Activated CD4-positive, alpha-beta T cell treated with anti-CD3 and anti-CD28 coated beads for 4 hours (primary cell): ENCODE measurements around the gene PVR.
"Not testable (repeated sequence)": the region's sequence is repeated elsewhere in the genome, so short reads cannot be mapped to it uniquely, and the experiment has no call there.

ENCODE experiments used
- DNase-seq, 2 donors: peaks; one replicate each; pipeline ENCODE4 v3.0.0-alpha.2; 2020

The PVR gene

DNA sequence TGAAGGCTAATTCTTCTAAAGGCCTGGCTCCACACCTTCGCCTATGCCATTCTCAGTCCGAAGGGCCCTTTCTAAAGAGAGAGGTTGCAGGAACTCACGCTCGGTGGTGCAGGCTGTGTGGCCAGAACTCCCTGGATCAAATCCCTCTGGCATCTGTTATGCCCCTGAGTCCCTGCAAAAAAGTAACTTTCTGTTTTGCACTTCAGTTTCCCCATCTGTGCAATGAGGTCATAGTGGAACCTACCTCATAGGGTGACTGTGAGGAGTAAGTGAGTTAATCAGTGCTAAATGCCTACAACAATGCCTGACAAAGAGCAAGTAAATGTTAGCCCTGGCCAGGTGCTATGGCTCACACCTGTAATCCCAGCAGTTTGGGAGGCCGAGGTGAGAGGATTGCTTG is 23.0 kb upstream of the PVR start:
- no peak for DNase-seq

DNA sequence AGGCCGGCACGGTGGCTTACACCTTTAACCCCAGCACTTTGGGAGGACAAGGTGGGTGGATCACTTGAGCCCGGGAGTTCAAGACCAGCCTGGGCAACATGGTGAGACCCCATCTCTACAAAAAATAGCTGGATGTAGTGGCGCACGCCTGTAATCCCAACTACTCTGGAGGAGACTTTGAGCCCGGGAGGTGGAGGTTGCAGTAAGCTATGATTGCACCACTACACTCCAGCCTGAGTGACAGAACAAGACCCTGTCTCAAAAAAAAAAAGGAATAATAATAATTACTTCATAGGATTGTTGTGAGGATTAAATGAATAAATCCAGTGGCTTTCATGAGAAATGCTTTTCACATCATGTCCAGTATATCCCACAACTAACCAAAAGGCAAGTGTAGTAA is 22.3 kb upstream of the PVR start:
- DNase-seq: no peak

DNA sequence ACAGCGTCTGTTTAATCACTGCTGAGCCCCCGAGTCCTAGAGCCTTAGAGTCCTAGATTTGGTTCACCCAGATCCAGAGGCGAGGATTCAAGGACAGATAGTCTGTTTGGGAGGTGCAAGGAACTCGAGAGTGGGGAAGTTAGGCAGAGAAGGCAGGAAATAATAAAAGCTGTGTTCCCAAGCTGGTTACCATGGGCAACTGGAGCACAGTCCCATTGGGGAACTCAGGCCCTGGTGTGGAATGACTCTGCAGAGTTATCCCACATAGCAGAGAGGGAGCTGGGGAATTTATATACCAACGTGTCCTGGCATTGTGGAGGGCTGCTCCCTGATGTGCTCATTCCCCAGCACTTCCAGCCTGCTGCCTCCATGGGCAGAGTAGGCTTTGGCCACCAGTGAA is 20.6 kb upstream of the PVR start:
- no peak for DNase-seq

DNA sequence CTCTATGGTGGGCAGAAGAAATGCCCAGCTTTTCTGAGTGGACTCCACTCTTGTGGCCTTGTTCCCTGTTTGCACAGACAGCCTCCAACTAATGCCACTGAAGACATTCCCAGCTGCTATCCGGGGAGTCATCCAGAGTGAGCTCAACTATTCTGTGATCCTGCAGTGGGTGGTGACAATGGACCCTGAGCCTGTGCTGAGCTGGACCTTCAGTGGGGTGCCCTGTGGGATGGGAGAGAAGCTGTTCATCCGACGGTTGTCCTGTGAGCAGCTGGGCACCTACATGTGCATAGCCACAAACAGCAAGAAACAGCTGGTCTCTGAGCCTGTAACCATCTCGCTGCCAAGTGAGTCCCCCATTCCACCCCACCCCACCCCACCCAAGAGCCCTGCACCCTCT is 20.1 kb upstream of the PVR start:
- DNase-seq: no peak

DNA sequence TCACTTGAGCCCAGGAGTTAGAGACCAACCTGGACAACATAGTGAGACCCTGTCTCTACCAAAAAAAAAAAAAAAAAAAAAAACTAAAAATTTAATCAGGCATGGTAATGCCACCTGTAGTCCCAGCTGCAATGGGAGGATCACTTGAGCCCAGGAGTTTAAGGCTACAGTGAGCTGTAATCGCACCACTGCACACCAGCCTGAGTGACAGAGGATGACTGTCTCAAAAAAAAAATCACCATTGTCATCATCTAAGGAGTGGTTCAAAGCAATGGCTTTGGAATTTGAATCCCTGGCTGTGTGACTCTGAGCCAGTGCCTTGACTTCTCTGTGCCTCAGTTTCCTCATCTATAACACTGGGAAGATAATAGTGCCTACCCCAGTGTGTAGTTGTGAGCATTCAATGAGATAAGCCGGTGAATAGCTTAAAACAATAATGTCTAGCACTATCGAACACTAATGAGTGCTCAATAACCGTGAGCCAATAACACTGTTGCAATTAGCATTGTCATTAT is 18.8 kb upstream of the PVR start:
- no peak for DNase-seq

DNA sequence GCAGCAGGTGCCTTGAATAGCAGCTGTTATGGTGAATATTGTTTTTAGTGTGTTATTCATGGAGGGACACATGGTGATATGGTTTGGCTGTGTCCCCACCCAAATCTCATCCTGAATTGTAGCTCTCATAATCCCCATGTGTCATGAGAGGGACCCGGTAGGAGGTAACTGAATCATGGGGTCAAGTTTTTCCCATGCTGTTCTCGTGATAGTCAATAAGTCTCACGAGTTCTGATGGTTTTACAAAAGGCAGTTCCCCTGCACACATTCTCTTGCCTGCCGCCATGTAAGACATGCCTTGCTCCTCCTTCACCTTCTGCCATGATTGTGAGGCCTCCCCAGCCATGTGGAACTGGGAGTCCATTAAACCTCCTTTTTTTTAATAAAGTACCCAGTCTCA is 18.1 kb upstream of the PVR start:
- not testable (repeated sequence) for DNase-seq

DNA sequence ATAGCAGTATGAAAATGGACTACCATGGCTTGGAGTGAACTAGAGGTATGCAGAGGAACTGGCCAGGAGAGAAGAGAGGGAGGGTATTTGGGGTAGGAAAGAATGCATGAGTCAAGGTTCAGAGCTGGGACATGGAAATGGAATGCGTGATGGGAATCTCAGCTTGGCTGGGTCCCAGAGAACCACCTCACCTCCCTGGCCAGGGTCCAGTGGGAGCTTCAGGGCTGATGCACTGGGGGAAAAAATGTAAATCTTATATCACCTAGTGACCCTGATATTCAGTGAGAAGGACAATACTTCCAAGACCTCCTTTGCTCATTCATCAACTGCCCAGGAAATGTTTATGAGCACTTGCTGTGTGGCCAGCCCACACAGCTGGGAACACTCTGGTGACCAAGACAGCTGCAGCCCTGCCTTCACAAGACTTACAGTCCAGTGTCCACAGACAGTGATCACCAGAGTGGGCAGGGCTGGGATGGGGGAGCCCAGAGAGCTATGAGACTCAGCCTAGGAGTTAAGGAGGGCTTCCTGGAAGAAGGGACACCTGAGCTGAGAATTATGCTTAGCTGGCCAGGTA is 17.6 kb upstream of the PVR start:
- DNase-seq: no peak

DNA sequence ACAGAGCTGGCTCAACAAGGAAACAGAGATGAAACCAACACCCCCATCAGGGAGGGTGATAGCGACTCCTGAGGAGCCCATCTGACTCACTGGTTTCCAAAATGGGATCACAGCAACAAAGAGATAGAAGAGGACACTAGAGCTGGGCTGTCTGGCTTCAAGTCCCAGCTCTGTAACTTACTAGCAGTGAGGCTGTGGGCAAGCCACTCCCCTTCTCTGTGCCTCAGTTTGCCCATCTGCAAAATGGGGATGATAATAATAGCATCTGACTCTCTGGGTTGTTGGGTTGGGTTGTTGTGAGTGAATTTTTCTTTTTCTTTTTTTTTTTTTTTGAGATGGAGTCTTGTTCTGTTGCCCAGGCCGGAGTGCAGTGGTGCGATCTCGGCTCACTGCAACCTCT is 16.1 kb upstream of the PVR start:
- no peak for DNase-seq

DNA sequence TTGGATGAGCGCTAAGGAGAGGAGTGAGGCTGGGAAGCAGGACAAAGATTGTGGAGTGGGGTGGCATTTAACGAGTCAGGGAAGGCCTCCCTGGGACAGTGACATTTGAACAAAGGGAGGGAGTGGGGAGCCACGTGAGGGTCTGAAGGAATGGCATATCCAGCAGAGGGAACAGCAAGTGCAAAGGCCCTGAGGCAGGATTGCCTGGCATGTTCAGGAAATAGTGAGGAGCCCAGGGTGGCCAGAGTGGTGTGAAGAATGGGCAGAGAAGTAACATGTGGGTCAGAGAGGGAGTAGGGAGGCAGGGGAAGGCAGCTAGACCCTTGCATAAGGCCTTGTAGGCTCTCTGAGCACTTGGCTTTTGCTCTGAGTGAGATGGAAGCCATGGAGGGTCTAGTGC is 14.9 kb upstream of the PVR start:
- DNase-seq: no peak

DNA sequence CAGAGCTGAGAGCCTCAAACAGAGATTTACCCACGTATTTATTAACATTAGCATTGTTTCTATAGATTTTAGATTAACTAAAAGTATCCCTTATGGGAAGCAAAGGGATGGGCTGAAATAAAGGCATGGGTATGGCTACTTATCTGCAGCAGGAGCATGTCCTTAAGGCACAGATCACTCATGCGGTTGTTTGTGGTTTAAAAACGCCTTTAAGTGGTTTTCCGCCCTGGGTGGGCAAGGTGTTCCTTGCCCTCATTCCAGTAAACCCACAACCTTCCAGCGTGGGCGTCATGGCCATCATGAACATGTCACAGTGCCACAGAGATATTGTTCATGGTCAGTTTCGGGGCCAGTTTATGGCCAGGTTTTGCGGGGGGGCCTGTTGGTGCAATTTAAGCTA is 12.1 kb upstream of the PVR start:
- DNase-seq: not testable (repeated sequence)

DNA sequence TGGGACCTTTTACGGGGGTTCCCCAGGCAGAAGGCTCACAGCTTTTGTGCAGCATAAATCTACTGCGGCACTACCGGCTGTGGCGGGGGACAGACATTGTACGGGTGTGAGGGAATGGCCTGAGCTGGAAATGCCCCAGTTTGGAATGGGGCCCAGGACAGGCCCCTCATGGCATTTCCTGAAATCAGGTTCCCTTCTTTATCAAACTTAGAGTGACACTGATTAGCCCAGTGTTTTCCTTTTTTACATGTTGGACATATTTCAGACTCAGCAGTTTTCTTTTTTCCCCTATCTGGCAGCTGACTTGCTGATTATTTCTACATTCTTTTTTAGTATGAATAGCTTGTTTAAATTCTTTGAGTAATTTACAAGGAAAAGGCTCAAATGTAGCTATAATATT is 9.7 kb upstream of the PVR start:
- not testable (repeated sequence) for DNase-seq

DNA sequence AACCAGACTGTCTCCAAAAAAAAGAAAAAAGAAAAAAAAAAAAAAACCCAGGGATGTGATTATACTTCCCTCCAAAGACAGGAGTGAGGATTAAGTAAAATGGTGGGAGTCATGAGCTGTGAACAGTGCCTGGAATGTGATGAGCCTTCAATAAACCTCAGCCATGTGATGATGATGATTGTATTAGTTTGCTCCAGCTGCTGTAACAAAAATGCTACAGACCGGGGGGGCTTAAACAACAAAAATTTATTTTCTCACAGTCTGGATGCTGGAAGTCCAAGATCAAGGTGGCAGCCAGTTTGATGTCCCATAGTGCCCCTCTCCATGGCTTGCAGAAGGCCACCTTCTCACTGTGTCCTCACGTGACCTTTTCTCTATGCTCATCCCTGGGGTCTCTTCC is 8.9 kb upstream of the PVR start:
- no peak for DNase-seq

DNA sequence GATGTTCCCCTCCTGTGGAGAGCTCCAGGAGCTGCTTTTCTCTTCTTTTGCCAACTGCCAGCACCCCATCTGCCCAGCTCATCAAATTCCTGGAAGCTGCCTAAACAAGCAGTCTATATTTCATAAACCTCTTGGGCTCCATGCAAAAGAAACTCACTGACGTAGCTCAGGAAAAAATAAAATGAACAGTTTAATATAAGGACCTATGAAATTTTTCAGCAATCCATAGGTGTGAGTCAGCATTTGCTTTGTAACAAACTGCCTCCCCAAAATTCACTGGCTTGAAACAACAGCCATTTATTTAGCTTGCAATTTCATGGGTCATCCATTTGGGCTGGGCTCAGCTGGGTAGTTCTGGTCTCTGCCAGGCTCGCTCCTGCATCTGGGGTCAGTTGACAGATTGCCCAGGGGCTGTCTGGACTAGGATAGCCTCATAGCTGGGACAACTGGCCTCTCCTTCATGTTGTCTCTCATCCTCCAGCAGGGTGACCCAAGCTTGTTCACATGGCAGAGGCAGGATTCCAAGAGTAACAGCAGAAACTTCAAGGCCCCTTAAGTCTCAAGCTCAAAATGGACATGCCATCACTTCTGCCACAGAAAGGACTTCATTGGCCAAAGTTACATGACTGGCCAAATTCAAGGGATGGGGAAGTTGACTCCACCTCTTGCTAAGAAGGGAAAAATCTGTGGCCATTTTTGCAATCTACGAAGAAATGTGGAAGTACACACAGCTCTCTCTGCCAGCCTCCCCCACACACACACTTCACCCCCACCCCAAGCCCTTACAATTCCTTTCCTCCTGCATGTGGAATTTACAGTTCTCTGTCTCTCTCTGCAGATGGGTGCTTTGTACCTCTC is 7.9 kb upstream of the PVR start:
- DNase-seq: no peak

DNA sequence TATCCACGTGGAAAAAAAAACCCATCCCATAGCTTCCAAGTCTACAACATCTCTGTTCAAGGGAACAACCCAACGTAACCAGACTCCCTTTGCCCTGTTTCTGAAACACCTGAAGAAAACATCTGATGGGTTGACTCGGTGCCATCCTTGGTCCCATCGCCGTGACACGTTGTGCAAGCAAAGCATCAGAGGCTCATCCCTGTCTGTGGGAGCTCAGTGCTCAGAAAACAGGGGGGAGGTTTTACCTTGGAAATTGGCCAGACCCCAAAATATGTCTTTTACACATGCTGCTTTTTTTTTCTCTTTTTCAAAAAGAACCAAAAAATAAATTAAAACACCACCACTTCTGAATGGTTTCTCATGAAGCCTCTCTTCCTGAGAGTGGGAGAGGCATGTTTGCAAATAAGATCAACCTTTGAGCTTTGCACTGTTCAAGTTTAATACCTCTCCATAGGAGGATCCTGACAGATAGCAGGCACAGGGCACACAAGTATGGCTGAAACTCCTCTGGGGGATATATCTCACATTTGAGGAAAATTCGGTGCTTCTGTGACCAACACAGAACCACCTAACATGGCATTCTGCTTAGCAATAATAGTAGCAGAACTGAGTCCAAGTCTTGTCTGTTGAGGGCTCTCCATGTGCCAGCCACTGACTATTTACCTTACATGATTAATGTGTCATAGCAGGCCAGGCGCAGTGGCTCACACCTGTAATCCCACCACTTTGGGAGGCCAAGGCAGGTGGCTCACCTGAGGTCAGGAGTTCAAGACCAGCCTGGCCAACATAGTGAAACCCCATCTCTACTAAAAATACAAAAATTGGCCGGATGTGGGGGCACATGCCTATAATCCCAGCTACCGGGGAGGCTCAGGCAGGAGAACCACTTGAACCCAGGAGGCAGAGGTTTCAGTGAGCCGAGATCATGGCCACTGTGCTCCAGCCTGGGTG is 7.0 kb upstream of the PVR start:
- no peak for DNase-seq

DNA sequence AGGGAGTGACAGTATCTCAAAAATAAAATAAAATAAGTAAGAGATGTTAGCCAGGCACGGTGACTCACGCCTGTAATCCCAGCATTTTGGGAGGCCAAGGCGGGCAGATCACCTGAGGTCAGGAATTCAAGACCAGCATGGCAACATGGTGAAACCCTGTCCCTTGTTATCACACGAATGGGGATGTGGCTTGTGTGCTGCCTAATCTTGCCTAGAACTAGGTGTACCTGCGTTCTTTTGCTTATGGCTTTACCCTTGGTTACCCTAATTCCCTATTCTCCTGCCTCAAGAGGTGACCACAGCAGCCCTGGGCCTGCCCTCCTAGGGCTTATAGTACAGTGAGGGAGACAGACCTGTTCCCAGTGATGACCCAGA is 6.3 kb upstream of the PVR start:
- no peak for DNase-seq

DNA sequence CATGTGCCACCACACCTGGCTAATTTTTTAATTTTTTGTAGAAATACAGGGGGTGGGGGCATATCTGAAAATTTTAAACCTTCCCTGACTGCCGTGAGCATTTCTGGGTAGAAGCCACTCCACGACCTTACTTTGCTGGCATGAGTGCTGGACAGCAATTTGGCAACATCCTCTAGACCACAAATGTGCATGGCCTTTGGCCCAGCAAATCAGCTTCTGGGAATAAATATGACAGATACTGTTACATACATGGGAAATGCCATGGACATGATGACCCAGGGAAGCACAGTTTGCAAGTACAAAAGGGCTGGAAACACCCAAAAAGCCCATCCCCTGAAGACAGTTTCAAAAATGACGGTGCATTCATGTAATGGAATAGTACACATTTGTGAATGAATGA is 3.2 kb upstream of the PVR start:
- no peak for DNase-seq

DNA sequence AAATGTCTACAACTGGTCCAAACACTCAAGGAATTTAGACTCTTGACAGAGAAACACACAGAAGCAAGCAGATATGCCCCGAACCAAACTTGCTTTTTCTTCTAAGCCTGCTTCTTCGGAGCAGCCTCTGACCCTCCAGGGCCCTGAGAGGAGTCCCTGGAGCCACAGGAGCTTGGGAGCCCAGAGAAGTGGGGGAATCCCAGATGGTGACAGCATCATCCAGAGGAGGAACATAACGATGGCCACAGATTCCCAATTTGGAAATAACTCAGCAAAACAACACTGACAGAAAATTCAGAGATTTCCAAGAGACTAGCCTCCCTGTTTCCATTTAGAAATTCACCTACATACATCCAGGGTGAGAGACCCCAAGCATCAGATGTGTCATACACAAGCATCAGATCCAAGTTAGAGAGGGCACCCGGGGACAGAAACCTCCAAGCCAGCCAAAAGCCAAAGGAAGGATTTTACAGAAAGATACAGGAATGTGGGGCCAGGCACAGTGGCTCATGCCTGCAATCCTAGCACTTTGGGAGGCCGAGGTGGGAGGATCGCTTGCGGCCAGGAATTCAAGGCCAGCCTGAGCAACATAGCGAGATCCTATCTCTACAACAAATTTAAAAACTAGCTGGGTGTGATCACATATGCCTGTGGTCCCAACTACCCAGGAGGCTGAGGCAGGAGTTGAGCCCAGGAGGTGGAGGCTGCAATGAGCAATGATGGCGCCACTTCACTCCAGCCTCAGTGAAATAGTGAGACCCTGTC is 2.0 kb upstream of the PVR start:
- no peak for DNase-seq

DNA sequence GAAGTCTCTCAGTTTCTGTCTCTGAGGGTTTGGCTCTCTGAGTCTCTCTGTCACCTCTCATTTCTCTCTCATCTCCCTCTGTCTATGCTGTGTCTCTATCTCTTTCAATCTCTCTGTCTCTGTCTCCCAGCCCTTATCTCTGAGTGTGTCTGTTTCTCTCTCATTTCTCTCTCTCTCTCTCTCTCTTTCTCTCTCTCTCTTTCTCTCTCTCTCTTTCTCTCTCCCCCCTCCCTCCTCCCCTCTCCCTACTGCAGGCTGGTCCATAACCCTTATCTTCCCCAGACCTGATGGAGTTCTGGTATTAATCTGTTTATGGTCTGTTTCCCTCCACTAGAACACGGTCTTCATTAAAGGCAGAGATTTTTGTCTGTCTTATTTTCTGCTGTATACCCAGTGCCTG is 1.3 kb upstream of the PVR start:
- no peak for DNase-seq

DNA sequence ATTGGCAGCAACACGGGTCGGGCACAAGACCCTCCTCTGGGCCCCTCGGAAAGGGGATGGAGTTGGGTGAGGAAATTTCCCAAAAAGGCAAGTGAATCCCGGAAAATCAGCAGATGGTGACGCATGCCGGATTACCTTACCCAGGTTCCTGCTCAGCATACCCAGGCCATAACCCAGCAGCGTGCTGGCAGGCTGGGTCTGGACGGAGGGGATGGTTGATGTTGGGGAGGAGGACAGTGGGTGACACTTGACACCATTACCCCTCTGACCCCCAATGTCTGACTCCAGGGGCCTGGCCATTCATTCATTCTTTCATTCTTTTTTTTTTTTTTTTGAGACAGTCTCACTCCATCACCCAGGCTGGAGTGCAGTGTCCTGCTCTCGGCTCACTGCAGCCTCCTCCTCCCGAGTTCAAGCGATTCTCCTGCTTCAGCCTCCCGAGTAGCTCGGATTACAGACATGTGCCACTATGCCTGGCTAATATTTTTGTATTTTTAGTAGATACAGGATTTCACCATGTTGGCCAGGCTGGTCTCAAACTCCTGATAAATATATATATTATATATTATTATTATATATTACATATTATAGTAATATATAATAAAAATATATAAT is 799 bp downstream of the PVR start:
- DNase-seq: no peak

DNA sequence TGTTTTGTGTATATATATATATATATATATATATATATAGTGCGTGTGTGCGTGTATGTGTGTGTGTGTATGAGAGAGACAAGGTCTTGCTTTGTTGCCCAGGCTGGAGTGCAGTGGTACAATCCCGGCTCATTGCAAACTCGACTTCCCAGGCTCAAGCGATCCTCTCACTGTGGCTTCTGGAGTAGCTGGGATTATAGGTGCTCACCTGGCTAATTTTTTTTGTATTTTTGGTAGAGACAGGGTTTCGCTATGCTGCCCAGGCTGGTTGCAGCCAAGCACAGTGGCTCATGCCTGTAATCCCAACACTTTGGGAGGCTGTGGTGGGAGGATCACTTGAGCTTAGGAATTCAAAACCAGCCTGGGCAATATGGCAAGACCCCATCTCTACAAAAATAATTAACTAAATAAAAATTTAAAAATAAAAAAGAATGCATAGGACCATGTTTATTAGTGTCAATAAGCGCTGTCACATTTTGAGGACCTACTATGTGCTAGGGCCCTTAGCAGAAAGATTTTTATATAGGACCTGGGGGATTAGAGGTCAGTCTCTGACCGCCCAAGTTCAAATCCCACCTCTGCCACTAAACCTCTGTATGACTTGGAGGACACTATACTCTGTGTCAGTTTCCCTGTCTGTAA is 1.8 kb downstream of the PVR start:
- no peak for DNase-seq

DNA sequence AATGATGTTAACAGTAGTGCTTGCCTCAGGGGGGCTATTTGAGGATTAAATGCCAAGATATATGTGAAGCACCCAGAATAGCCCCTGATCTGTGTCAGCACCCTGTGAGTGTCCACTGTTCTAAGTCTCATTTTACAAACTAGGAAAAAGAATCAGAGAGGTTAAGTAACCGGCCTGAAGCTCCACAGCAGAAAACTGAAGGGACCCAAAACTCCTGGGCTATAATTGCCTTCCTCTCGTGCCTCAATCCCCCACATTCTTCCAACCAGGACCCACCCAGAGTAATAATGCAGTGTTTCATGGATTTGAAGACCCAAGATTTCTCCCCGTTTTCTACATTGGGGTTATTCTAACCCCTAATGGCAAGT is 2.3 kb downstream of the PVR start:
- DNase-seq: no peak

DNA sequence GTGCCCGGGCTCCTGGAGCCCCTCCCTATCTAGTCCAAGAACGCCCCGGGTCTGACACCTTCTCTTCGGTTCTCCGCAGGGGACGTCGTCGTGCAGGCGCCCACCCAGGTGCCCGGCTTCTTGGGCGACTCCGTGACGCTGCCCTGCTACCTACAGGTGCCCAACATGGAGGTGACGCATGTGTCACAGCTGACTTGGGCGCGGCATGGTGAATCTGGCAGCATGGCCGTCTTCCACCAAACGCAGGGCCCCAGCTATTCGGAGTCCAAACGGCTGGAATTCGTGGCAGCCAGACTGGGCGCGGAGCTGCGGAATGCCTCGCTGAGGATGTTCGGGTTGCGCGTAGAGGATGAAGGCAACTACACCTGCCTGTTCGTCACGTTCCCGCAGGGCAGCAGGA is 3.4 kb downstream of the PVR start:
- no peak for DNase-seq
